GM12878 (cell line): Measurements from ENCODE around the gene COL7A1. TPM values are rescaled to one million over a fixed set of nuclear protein-coding genes. Genes with fewer than 3 reads are reported as not detected.

ENCODE experiments used
- CUX1 ChIP-seq: IDR thresholded peaks from 2 replicates; pipeline ENCODE4 v1.6.1; 2012; ENCODE audit warnings: improper control_type of control experiment, low read depth, low read length; ENCODE audit not compliant: insufficient replicate concordance
- ELK1 ChIP-seq: IDR thresholded peaks from 2 replicates; pipeline ENCODE4 v1.6.1; 2012; ENCODE audit warnings: low read depth, low read length, improper control_type of control experiment
- GATAD2B ChIP-seq: fragments of 450-650 bp; conservative IDR thresholded peaks from 2 replicates; pipeline ENCODE4 v1.6.1; 2017; ENCODE audit warnings: low read depth, mild to moderate bottlenecking, moderate library complexity
- MEF2A ChIP-seq: IDR thresholded peaks from 2 replicates; pipeline ENCODE4 v1.6.1; 2011; ENCODE audit warnings: low read depth, mild to moderate bottlenecking, low read length, moderate library complexity; ENCODE audit not compliant: insufficient read depth
- NR2C2 ChIP-seq: IDR thresholded peaks from 2 replicates; pipeline ENCODE4 v1.6.1; 2011; ENCODE audit warnings: borderline replicate concordance, low read depth; ENCODE audit not compliant: control insufficient read depth, insufficient read length
- PAX8 ChIP-seq: fragments of 450-650 bp; IDR thresholded peaks from 2 replicates; pipeline ENCODE4 v1.6.1; 2017; ENCODE audit warnings: mild to moderate bottlenecking, moderate library complexity
- polyA plus RNA-seq, 11 experiments: library from polyadenylated mRNA; depleted of rRNA in 4 of 11; unstranded in 6 of 11; stranded (reverse) in 5 of 11; fragments of >200 nt; fragmentation: Nextera tagmentation in 4 of 11; fragmentation: Illumina TruSeq in 1 of 11; extraction: Ambion mirVana in 4 of 11; extraction: Trizol in 1 of 11; gene quantifications; 1 replicate in 1 of 11; 2 replicates in 10 of 11; pipeline versions ENCODE4 v1.2.1 to v1.2.3, GENCODE V29; 2011 to 2016; ENCODE audit warnings: inconsistent platforms in 2 of 11, missing spikeins in 2 of 11, low read depth in 1 of 11
- total RNA-seq, 4 experiments: library from RNA; depleted of rRNA in 3 of 4; stranded (reverse); fragments of >200 nt in 3 of 4; fragmentation: Illumina TruSeq in 1 of 4; extraction: Trizol in 1 of 4; gene quantifications; 2 replicates each; pipeline versions ENCODE4 v1.2.1 to v1.2.3, GENCODE V29; 2013 to 2021
- TF ChIP-seq, protein P1 (sequence below): IDR thresholded peaks from 2 replicates; pipeline ENCODE4 v1.6.1; 2012; ENCODE audit warnings: low read depth, low read length, improper control_type of control experiment

COL7A1 gene
- total and polyA plus RNA-seq, 10 of the 15 experiments (the other 5 are each of a cell fraction or from before 2014, with no cell fraction given): 0.01 to 1.9 (median 0.29) TPM; not detected in 1

DNA sequence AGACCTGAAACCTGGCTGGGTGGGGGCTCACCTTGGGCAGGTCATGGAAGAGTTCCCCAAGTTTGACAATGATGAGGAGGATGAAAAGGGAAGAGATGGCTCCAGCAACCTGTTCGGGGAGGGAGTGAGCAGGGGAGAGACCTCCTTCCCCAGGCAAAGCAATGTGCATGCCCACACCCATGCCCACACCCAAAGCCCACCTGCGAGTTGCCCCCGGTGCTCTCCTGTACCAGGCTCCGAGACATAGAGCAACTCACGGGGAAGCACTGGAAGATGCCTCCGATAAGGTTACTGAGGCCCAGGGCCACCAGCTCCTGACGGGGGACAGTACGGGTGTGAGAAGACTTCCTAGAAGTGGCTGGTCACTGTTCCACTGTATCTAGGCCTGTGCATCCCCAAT lies 35.3 kb upstream of the COL7A1 start (continued):
- no peak for TF ChIP-seq CUX1
- TF ChIP-seq ELK1: no peak
- no peak for TF ChIP-seq PAX8
- TF ChIP-seq NR2C2: no peak
- no peak for TF ChIP-seq MEF2A
- TF ChIP-seq, protein P1, sequence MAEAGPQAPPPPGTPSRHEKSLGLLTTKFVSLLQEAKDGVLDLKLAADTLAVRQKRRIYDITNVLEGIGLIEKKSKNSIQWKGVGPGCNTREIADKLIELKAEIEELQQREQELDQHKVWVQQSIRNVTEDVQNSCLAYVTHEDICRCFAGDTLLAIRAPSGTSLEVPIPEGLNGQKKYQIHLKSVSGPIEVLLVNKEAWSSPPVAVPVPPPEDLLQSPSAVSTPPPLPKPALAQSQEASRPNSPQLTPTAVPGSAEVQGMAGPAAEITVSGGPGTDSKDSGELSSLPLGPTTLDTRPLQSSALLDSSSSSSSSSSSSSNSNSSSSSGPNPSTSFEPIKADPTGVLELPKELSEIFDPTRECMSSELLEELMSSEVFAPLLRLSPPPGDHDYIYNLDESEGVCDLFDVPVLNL: no peak
- no peak for TF ChIP-seq GATAD2B
